HG03095 (cell line): Measurements from ENCODE around the gene CNTFR.
A peak's percentile ranks its signal among the peaks of the same experiment; 100 is the strongest.
"Not testable (repeated sequence)": the region's sequence is repeated elsewhere in the genome, so short reads cannot be mapped to it uniquely, and the experiment has no call there.

Experiments used
- ATAC-seq: cut with Tn5 transposase; IDR thresholded peaks from one replicate; pipeline ENCODE4 v1.9.1; 2021; ENCODE audit warnings: moderate library complexity; ENCODE audit not compliant: unreplicated experiment

Gene CNTFR

DNA sequence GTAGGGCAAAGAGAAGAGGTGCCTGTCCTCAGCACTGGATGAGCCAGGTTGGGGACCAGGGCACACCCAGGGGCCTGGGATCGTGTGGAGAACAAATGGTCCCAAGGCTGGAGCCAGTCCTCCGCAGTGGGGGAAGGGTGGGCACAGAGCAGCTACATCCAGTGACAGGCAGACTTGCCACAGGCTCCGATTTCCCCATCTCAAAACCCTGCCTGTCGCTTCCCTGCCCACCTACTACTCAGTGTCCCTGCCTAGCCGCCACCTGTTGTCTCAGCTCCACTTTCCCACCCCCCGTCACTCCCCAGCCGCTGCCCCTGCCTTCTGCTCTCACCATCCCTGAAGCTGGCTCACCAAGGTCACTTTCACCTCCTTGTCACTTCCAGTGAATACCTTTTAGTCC, 52.8 kb downstream of the CNTFR start:
- ATAC-seq: no peak

DNA sequence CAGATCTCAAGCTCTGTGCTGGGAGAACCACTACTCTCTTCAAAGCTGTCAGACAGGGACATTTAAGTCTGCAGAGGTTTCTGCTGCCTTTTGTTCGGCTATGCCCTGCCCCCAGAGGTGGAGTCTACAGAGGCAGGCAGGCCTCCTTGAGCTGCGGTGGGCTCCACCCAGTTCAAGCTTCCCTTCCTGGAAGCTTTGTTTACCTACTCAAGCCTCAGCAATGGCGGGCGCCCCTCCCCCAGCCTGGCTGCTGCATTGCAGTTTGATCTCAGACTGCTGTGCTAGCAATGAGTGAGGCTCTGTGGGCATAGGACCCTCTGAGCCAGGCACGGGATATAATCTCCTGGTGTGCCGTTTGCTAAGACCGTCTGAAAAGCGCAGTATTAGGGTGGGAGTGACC, 57.5 kb downstream of the CNTFR start:
- not testable (repeated sequence) for ATAC-seq

DNA sequence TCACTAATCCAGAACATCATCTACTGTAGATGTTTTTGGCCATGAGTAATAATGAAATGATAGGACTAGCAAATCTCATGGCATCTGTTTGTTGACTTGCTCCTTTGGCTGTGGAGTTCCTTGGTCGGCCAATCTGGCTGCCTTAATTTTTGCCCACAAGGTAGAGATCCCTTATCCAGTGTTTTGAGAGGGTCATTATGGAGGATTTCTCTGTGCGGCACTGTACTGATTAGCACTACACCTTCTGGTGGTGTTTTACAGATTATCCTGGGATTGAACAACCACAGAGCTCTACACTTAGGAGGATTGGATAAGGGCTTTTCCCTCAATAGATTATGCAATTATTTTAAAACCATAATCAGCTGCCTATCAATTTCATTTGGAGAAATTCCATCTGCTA, 63.5 kb downstream of the CNTFR start:
- no peak for ATAC-seq

DNA sequence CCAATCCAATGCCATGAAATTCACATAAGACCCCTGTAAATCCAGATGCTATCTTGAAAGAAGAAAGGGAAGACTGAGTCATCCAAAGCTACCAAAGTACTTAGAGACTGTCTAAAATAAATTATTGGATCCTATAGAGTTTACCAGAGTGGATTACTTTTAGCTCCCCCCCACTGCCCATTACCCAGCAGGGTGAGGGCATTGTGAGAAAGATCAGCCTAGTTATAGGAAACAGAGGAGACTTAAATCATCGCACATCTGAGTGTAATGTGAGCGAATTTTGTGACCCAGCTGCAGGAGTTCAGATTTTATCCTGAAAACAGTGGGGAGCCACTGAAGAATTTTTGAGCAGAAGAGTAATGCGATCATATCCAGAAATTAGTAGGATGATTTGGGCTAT, 65.2 kb downstream of the CNTFR start:
- no peak for ATAC-seq

DNA sequence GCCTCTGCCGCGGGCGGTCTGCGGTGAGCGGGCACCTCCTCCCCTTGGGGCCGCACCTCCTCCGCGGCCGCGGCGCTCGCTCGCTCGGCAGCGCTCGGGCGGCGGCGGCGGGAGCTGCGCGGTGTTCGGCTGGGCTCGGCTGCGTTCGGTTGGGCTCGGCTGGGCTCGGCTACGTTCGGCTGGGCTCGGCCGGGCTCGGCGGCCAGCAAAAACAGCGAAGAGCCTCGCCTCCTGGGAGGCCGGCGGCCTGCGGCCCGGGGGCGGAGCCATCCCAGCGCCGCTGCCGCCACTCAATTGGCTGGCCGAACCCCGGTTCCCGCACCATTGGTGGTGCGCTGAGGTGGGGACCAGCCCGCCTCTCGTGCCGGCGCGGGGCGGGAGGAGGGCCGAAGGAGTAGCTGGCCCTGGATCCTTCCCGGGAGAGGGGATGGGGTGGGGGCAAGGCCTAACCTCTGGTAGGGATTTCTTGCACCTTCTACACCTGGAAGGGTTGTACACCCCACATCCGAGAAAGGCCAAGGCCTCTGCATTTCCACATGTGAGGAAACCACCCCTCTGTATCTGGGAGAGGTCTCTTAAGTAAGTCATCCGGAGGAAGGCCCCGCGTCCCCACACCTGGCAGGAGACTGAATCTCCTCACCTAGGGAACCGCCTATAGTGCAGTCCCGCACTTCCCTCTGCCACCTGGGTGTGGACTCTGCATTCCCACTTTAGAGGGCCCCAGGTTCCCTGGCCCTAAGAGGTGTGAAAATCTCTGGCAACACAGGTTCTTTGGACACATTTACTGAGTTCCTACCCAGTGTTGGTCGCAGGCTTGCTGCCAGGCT, 66.3 kb downstream of the CNTFR start, which contains the start of gene ENHO:
Gene ENHO (minus strand): TSS at position 20 of the 827 bp plus-strand sequence. CDS start 1,295 bp downstream, outside the sequence.
- ATAC-seq: peak; percentile 92

DNA sequence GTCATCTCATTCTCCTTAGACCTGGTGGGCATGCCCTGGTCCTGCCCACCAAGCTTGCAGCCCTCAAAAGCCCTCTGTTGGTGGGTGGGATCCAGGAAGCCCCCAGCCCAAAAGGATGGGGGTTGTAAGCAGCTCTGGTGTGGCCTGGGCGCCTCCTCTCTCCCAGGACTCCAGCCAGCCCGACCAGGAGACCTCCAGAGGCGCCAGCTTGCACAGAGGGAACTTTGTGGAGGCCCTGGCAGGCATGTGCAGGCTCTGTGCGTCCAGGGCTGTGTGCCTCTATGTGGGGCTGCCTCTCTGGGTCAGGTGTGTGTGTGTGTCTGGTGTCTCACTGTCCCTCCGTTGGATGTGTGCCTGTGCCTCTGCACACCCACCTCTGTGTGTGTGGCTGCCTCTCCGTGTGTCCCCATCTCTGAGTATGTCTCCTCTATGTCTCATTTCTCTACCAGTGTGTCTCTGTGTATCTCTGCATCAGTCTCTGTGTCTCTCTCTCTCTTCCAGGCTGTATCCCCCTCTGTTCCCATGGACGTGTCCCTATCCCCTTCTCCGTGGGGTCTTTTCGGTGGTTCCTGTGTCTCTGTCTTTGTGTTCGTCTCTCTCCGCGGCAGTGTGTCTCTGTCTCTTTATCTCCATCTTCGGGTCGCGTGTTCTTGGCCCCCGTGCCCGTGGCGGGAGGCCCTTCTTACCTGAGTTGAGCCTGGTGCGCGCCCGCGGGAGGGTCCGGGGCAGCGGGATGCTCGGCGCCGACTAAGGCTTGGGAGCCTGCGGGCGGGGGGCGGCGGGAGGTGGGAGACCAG, 67.2 kb downstream of the CNTFR start:
- ATAC-seq: no peak

DNA sequence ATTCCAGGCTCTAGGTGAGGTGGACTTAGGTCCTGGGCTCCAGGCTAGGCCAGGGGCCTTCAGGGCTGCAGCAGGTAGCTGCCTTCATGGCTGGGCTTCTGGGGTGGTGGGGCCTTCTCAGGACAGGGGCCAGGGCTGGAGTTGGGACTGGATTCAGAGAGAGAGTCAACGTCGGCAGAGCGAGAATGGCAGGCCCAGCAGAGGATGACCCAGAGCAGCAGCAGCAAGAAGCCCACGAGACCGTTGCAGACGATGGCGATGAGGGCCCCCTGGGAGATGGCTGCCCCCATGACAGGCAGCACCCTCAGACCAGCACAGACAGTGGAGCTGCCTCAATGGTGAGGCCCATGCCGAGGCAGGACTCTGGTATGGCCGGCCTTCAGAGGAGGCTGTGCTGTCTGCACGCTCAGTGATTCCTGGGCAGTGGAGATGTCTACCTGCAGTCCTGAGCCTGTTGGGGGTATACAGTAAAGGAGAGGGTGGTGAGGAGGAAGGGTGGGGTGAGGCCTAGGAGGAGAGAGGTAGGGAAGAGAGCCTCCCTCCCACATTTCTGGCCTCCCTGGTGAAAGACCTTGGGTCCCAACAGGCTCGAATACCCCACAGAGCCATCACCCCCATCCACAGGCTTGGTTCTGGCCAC, 68.0 kb downstream of the CNTFR start:
- no peak for ATAC-seq

DNA sequence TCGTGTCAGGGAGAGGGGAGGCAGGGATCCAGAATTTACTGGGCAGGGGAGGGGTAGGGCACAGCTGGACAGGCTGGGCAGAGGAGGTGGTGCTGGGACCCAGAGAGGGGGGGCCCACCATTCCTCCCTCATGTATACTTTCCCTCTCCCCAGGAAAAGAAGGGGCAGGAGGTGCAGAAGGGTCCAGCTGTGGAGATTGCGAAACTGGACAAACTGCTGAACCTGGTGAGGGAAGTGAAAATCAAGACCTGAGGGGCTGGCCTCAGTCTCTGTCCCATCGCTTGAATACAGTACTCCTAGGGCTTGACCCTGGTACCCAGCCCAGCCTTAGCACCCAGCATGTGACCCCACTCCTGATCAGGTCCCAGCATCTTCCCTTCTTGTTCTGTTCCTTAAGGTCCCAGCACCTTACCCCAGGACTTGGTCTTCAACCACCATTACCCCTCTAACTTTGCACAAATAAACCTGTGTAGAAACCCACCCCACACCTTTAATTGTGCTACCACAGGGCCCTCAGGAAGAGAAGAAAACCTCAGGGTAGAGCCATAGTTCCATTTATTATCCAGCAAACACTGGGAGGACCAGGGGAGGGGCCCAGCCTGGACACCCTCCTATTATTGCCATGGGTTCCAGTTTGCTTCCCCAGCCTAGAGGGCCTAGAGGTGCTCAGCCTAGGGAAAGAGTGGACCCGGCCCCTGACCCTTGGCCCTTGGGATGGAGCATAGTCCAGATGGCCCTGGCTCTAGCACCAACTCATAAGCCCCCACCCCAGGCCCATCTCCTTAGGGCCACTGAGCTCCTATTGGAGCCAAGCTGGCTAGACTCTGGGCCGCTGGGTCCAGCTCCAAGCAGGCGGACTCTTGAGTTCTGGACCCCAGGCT, 68.8 kb downstream of the CNTFR start:
- no peak for ATAC-seq

DNA sequence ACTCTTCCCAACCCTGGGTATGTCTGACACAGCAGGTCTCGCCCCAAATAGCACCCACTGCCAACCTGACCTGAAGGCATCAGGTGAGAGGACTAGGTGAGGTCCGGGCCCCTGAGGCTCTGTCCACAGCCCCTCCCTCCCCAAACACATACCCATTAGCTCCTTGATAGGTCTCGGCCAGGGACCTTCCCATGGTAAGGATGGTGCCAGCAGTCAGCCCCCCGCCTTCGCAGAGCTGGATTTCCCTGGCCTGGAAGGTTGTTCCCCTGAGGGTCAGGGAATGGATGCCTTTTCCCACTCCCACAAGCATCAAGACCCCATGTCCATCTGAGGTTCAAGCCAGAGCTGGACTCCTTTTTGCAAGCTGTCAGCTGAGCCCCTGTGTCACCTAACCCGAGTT, 69.4 kb downstream of the CNTFR start:
- ATAC-seq: no peak

DNA sequence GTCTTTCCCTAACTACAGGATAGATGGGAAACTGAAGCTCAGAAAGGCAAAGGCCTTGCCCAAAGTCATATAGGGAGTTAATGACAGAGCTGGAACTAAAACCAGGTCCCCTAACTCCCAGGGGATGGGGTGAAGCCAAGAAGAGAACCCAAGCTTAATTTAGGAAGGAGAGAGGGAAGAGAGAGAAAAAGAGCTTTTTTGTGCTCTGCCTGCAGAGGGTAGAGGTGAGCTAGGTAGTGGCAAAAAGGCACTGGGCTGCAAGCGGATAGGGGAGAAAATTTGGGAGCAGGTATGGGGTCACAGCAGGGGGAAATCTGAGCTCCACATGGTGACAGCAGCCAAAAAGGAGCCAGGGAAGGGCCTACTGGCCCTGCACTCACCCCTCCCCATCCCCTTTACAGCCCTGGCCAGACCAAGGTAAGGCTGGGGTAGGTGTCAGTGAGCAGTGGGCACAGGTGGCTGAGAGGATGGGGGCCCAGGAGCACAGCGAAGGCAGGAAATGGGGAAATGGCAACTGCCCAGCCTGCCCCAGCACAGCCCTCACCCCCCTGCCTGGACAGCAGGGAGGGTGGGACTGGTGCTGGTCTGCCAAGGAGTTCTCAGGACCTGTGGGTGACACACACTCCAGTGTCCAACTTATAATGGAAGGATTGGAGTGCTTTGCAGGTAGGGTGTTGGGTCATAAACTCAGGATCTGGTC, 70.1 kb downstream of the CNTFR start:
- ATAC-seq: no peak

DNA sequence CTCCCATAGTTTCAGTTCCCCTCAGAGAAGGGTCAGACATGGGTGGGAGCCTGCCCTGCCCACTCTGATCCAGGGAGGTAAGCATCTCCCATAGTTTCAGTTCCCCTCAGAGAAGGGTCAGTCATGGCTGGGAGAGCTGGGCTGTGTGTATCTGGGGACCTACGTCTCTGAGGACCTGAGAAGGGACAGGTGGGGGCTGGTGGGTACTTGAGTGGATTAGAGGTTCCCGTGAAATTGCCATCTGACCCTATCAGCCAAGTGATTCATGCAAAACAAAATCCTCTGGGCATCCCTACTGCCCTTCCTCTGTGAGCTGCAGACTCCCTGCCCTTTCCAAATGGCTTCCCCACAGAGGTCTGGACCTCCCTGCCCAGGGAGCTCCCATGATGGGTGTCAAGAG, 70.6 kb downstream of the CNTFR start:
- no peak for ATAC-seq

DNA sequence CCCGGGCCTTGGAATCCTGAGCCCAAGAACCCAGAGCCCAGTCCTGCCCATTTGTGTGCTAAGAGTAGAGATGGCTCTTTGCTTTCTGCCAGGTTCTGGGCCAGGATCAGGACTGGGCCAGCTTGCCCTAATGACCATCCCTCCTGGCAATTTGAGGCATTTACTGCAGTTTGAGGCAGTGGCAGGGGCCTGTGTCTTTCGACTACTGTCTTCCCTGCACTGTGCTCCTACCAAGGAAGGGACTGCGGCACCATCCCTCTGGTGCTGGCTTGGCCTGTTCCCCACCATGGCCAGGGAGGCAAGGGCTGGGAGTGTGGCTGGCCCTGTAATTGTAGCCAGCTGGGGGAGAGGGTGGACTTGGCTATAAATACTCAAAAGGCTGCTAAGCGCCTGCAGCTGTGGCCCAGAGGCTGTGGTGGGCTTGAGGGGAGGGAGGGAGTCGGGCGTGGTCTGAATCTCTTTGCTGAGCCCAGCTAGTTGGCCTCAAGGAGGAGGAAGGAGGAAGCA, 71.4 kb downstream of the CNTFR start:
- ATAC-seq: no peak

DNA sequence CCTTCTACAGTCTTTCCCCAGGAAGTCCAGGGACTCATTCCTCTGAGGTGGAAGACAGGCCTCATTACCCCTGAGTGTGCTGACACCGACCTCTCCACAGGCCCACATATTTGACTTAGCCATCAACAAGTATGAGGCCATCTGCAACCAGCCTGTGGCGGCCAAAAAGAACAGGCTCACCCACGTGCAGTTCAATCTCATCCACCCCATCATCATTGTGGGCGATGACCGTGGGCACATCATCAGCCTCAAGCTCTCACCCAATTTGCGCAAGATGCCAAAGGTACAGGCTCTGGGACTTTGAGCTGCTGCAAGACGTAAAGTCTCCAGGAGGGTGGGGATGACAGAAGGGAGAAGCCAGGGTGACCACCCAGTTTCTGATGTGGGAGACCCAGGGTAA, 72.3 kb downstream of the CNTFR start:
- no peak for ATAC-seq

DNA sequence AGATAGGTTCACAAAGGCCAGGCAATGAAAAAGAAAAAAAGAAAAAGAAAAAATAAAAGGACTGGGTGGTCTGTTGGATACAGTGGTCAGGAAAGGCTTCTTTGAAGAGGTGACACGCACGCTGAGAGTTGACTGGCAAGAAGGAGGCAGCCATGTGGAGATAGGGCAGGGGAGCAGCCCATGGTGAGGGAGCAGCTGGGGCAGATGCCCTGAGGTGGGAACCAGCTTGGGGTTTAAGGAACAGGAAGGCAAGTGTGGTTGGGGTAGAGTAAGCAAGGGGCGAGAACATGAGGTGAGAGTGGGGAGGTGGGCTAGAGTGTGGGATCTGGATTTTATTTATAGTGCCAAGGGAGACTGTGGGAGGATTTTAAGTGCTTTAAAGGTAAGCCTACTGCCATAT, 73.6 kb downstream of the CNTFR start:
- ATAC-seq: no peak

DNA sequence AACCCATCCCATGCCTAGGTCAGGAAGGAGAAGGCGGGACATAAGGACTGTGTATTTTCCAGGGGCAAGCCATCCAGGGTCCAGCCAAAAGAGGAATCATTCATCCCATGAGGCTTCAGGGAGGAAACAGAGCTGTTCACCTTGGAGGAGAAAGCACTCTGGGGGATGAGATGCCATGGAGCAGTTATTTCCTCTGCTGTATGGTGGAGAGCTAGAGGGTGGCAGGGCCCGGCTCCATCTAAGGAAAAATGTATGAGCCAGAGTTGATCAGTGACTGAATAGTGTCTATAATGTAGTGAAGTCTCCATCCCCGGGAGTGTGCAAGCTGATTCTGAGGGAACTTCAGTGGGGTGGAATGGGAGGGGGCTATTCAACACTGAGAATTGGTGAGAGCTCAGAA, 74.7 kb downstream of the CNTFR start:
- no peak for ATAC-seq

DNA sequence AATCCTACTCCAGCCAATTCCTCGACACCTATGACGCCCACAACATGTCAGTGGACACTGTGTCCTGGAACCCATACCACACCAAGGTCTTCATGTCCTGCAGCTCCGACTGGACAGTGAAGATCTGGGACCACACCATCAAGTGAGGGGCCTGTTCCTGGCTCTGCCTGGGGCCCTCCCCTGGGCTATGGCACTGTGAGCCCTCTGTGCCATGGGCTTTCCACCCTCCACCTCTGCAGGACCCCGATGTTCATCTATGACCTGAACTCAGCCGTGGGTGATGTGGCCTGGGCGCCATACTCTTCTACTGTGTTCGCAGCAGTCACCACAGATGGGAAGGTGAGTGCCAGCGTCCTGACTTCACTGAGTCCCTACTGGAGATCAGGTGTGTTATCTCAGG, 75.1 kb downstream of the CNTFR start:
- ATAC-seq: no peak

DNA sequence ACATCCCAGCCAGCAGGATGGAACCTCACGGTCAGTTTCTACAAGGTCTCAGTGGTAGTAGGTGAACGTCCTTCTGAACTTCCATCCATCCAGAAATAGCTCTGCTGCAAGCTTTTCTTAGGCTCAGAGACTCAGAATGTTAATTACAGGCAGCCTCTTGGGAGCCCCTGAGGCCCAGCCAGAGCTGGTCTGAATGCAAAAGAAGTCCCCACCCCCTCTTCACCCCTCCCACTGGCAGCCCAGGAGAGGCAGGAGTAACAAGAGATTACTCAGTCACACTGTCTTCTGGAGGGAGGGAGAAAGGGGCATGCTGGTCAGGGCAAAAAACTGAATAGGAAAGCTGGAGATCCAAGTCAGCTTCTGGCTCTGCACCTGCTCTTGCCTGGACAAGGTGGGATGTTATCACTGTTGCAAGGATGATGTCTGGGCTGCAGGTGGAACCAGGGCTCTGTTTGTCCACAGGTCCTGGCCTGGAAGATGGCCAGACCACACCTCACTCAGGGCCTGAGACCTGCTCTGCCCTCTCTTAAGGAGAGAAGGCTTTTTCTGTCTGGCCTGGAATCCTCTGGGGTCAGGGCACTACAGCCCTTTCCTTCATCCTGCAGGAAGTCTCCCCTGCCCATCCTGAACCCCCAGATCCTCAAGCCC, 75.8 kb downstream of the CNTFR start:
- no peak for ATAC-seq

DNA sequence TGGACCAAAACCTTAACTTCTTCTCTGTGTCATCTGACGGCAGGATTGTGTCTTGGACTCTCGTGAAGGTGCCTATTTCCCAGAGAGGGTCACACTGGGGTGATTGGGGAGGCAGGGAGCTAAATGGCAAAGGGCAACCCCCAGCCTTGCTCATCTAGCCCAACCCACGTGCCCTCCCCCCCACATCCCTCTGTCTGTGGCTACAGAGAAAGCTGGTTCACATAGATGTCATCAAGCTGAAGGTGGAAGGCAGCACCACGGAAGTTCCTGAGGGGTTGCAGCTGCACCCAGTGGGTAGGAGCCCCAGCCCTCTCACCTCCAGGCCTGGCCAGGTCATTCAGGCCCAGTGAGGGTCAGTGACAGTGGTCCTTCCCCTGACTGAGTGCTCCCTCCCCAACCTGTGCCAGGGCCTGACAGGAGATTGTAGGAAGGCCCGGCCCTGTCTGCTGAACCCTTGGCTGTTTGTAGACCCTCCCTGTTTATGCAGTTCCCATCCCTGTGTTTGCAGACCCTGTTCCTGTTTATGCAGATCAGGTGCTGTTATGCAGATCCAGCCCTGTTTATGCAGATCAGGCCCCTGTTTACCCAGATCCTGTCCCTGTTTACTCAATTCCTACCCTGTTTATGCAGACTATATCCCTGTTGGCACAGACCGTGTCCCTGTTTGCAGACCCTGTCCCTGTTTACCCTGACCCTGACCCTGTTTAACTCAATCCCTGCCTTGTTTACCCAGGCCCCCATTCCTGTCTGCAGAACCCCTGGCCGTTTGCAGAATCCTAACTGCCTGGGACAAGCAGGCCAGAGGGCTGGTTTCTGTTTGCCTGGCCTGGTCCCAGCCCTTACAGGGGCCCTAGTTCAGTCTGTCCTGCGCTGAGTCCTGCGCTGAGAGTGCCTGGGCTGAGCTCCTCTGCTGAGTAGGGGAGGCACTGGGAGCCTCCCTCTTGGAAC, 77.1 kb downstream of the CNTFR start:
- no peak for ATAC-seq
